Glutamatergic neuron (in vitro differentiated cells): ENCODE data around the gene RSRC1. TPM values are rescaled to one million over a fixed set of nuclear protein-coding genes. Genes with fewer than 3 reads are reported as not detected.

Source experiments
- DNase-seq: peaks from one replicate; pipeline ENCODE4 v3.0.0; 2022
- H3K27ac Mint-ChIP-seq: one replicate; pipeline ENCODE4 v1.8.0; 2020; ENCODE audit warnings: mild to moderate bottlenecking, mixed read lengths, inconsistent platforms; ENCODE audit not compliant: unreplicated experiment
- H3K27me3 Mint-ChIP-seq: one replicate; pipeline ENCODE4 v1.8.0; 2020; ENCODE audit warnings: mild to moderate bottlenecking, moderate library complexity, mixed read lengths, inconsistent platforms; ENCODE audit not compliant: unreplicated experiment
- H3K36me3 Mint-ChIP-seq: one replicate; pipeline ENCODE4 v1.8.0; 2020; ENCODE audit warnings: mild to moderate bottlenecking, mixed read lengths, inconsistent platforms; ENCODE audit not compliant: unreplicated experiment
- H3K4me1 Mint-ChIP-seq: one replicate; pipeline ENCODE4 v1.8.0; 2020; ENCODE audit warnings: mild to moderate bottlenecking, low read depth, mixed read lengths, inconsistent platforms; ENCODE audit not compliant: unreplicated experiment
- H3K4me3 Mint-ChIP-seq: one replicate; pipeline ENCODE4 v1.8.0; 2020; ENCODE audit warnings: mild to moderate bottlenecking, mixed read lengths, inconsistent platforms; ENCODE audit not compliant: unreplicated experiment
- H3K9me3 Mint-ChIP-seq: one replicate; pipeline ENCODE4 v1.8.0; 2020; ENCODE audit warnings: mild to moderate bottlenecking, moderate library complexity, mixed read lengths, inconsistent platforms; ENCODE audit not compliant: unreplicated experiment
- total RNA-seq: library from RNA; stranded (reverse); fragmentation: NEBNext Ultra II Directional; extraction: Animal tissue kit (Norgen Biotek cat#: 25700); gene quantifications from one replicate; pipeline ENCODE4 v1.2.1, GENCODE V29; 2021; ENCODE audit not compliant: unreplicated experiment
- TF ChIP-seq, protein P1 (sequence below): fragments of 200-600 bp; sonication (generic); IDR thresholded peaks from one replicate; pipeline ENCODE4 v1.5.0; 2021; ENCODE audit not compliant: partially characterized antibody, unreplicated experiment

The RSRC1 gene
- total RNA-seq, 1 donor from 2014 or later, result 93.9 TPM

- TF ChIP-seq, protein P1, sequence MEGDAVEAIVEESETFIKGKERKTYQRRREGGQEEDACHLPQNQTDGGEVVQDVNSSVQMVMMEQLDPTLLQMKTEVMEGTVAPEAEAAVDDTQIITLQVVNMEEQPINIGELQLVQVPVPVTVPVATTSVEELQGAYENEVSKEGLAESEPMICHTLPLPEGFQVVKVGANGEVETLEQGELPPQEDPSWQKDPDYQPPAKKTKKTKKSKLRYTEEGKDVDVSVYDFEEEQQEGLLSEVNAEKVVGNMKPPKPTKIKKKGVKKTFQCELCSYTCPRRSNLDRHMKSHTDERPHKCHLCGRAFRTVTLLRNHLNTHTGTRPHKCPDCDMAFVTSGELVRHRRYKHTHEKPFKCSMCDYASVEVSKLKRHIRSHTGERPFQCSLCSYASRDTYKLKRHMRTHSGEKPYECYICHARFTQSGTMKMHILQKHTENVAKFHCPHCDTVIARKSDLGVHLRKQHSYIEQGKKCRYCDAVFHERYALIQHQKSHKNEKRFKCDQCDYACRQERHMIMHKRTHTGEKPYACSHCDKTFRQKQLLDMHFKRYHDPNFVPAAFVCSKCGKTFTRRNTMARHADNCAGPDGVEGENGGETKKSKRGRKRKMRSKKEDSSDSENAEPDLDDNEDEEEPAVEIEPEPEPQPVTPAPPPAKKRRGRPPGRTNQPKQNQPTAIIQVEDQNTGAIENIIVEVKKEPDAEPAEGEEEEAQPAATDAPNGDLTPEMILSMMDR, result no peak
- Mint-ChIP-seq H3K27me3 (peaks cover 2% of the 10 kb centered on the region), H3K36me3 (peaks cover 6% of the 10 kb centered on the region), H3K9me3 (peaks cover 6% of the 10 kb centered on the region), H3K4me1 (peaks cover 2% of the 10 kb centered on the region), H3K27ac (no peak overlapping the region), H3K4me3 (no peak overlapping the region)
- no peak for DNase-seq
These were observed 251.0 kb downstream of the RSRC1 start for GRCh38 chr3:158360756-158361448.

GRCh38 chr3:158368271-158368670, 258.4 kb downstream of the RSRC1 start:
- peaks cover 3% of the 10 kb centered on the region for H3K36me3 Mint-ChIP-seq
- TF ChIP-seq, protein P1, result no peak
- peak overlapping the region; percentile 85 for H3K27ac Mint-ChIP-seq

GRCh38 chr3:158369279-158369678, 259.4 kb downstream of the RSRC1 start:
- Mint-ChIP-seq H3K36me3 (peaks cover 3% of the 10 kb centered on the region), H3K27me3 (peaks cover 4% of the 10 kb centered on the region), H3K9me3 (peaks cover 16% of the 10 kb centered on the region), H3K27ac (peak overlapping the region; percentile 88), H3K4me3 (no peak overlapping the region), H3K4me1 (peaks cover 20% of the 10 kb centered on the region)
- TF ChIP-seq, protein P1, result no peak
- no peak for DNase-seq

More at GRCh38 chr3:158368271-158368670, 258.4 kb downstream of the RSRC1 start:
- peak overlapping the region; percentile 72 for H3K4me3 Mint-ChIP-seq
- H3K9me3 Mint-ChIP-seq, result peaks cover 14% of the 10 kb centered on the region
- DNase-seq, result peak; percentile 64
- H3K4me1 Mint-ChIP-seq, result peaks cover 22% of the 10 kb centered on the region
- H3K27me3 Mint-ChIP-seq, result peaks cover 4% of the 10 kb centered on the region

DNA sequence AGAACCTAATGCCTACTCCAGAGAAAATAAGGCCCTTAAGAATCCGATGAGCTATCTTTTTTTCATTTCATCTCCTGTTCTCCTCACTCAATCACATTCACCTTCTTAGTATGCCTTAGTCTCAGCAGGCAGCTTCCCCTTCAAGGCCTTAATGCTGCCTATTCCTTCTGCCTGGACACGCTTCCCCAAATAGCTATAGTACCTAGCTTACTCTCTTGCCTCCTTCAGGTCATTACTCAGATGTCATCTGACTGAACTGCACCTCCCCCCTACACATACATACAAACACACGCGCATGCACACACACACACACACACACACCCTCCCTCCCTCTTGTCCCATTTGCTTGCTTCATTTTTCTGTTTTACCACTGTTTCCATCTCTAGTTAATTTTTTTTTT, 269.6 kb downstream of the RSRC1 start:
- H3K36me3 Mint-ChIP-seq, result no peaks in the 10 kb centered on the region
- H3K9me3 Mint-ChIP-seq, result no peaks in the 10 kb centered on the region
- no peaks in the 10 kb centered on the region for H3K27me3 Mint-ChIP-seq
- H3K4me3 Mint-ChIP-seq, result no peak overlapping the region
- DNase-seq, result no peak
- peaks cover 25% of the 10 kb centered on the region for H3K4me1 Mint-ChIP-seq
- peak overlapping the region; percentile 37 for H3K27ac Mint-ChIP-seq
- TF ChIP-seq, protein P1, result no peak

DNA sequence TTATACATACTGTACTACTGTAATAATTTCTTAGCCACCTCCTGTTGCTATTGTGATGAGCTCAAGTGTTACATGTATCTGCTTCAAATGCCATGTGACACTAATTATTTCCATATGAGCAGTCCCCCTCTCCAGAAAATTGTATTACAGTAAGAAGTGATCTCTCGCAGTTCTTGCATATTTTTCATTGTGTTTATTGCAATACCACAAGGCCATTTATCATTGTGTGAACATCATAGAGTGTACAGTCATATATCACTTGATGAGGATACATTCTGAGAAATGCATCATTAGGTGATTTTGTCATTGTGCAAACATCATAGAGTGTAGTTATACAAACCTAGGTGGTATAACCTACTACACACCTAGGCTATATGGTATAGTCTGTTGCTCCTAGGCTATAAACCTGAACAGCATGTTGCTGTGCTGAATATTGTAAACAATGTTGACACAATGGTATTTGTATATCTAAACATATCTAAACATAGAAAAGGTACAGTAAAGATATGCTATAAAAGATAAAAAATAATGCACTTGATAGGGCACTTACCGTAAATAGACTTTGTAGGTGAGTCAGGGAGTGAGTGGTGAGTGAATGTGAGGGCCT, 271.5 kb downstream of the RSRC1 start:
- TF ChIP-seq, protein P1, result no peak
- no peak for DNase-seq
- H3K27me3 Mint-ChIP-seq, result no peaks in the 10 kb centered on the region
- H3K4me1 Mint-ChIP-seq, result peaks cover 29% of the 10 kb centered on the region
- no peak overlapping the region for H3K27ac Mint-ChIP-seq
- no peaks in the 10 kb centered on the region for H3K36me3 Mint-ChIP-seq
- H3K4me3 Mint-ChIP-seq, result no peak overlapping the region
- no peaks in the 10 kb centered on the region for H3K9me3 Mint-ChIP-seq
